ENCODE measurements around the gene STK32C.

The STK32C gene

DNA sequence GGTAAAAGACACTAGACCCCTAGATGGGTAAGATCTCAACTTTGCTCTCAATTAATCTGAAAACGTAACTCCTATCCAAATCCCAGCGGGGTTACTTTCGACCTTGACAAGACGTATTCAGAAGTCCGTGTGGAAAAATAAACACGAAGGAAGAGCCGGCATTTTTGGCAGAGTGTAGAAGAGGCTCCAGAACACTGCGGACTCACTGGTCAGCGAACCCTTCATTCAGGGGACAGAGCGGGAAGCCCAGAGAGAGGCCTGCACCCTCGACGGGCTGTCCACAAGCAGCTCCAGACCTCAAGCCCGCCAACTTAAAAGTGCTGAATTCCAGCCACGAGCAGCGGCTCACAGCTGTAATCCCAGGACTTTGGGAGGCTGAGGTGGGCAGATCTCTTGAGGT lies 66.3 kb downstream of the STK32C start:
- TF ChIP-seq, protein P1, sequence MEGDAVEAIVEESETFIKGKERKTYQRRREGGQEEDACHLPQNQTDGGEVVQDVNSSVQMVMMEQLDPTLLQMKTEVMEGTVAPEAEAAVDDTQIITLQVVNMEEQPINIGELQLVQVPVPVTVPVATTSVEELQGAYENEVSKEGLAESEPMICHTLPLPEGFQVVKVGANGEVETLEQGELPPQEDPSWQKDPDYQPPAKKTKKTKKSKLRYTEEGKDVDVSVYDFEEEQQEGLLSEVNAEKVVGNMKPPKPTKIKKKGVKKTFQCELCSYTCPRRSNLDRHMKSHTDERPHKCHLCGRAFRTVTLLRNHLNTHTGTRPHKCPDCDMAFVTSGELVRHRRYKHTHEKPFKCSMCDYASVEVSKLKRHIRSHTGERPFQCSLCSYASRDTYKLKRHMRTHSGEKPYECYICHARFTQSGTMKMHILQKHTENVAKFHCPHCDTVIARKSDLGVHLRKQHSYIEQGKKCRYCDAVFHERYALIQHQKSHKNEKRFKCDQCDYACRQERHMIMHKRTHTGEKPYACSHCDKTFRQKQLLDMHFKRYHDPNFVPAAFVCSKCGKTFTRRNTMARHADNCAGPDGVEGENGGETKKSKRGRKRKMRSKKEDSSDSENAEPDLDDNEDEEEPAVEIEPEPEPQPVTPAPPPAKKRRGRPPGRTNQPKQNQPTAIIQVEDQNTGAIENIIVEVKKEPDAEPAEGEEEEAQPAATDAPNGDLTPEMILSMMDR (conservative IDR thresholded peaks at IDR 0.05; ENCODE audit: control insufficient read depth, insufficient read depth, low read depth, low read length) = no peak
- DNase-seq (ENCODE audit: low read depth) = no peak
- no peak overlapping the region for H3K4me3 ChIP-seq (ENCODE audit: control insufficient read depth, low read depth, low read length)

DNA sequence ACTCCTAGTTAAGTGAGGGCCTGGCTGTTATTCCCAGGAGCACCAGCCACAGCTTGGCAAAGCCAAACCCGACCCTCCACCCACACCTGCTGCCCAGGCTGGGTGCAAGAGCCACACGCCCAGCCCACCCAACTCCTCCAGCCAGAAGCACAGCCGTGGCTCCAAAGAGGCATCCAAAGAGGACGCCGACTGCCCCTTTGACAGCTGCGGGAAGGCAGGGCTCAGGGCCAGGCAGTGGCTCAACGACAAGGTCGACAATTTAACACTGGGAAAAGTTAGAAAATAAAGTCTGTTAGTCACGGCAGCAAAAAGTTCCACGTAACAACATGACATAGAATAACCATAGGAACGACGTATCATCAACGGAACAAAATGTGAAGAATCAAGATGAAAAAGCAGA lies 66.7 kb downstream of the STK32C start:
- TF ChIP-seq, protein P1 (conservative IDR thresholded peaks at IDR 0.05; ENCODE audit: control insufficient read depth, insufficient read depth, low read depth, low read length) = no peak
- H3K4me3 ChIP-seq (ENCODE audit: control insufficient read depth, low read depth, low read length) = no peak overlapping the region
- no peak for DNase-seq (ENCODE audit: low read depth)

DNA sequence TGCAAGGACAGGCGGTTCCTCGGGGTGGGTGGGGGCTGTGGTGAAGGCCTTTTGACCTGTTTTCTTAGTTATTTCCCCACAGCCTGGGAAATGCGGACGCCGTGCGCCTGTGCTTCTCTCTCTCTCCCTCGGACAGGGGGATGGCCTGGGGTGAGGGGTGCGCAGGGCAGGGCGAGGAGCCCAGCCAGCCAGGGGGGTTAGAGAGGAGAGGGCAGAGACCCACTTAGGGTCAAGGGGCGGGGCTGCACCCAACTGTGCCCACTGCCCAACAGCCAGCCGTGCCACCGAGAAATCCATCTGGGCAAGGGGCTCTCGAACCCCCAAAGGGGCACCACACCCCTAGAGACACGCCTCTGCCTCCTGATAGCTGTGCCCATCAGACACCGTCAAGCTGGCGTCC lies 67.2 kb downstream of the STK32C start:
- TF ChIP-seq, protein P1 (conservative IDR thresholded peaks at IDR 0.05; ENCODE audit: control insufficient read depth, insufficient read depth, low read depth, low read length) = no peak
- no peak for DNase-seq (ENCODE audit: low read depth)

DNA sequence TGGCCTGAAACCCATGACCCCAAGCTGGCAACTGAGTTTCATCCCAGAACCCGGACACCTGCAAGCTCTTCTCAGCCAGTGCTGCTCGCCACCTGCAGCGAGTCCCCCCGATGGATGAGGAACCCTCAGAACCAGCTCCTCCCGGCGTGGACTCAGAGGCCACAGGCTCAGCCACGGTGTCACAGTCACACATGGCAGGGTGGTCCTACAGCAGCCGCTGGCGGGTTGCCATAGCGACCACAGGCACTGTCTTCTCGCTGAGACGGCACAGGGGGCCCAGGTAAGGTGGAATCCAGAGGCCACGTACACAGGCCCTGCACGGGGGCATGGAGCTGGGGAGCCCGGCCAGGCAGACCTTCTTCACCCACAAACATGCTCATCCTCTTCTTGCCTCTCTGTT lies 67.6 kb downstream of the STK32C start:
- no peak overlapping the region for H3K4me3 ChIP-seq (ENCODE audit: control insufficient read depth, low read depth, low read length)
- no peak for DNase-seq (ENCODE audit: low read depth)
- TF ChIP-seq, protein P1 (conservative IDR thresholded peaks at IDR 0.05; ENCODE audit: control insufficient read depth, insufficient read depth, low read depth, low read length) = no peak

More for the DNA sequence above, 67.2 kb downstream of the STK32C start:
- no peak overlapping the region for H3K4me3 ChIP-seq (ENCODE audit: control insufficient read depth, low read depth, low read length)

DNA sequence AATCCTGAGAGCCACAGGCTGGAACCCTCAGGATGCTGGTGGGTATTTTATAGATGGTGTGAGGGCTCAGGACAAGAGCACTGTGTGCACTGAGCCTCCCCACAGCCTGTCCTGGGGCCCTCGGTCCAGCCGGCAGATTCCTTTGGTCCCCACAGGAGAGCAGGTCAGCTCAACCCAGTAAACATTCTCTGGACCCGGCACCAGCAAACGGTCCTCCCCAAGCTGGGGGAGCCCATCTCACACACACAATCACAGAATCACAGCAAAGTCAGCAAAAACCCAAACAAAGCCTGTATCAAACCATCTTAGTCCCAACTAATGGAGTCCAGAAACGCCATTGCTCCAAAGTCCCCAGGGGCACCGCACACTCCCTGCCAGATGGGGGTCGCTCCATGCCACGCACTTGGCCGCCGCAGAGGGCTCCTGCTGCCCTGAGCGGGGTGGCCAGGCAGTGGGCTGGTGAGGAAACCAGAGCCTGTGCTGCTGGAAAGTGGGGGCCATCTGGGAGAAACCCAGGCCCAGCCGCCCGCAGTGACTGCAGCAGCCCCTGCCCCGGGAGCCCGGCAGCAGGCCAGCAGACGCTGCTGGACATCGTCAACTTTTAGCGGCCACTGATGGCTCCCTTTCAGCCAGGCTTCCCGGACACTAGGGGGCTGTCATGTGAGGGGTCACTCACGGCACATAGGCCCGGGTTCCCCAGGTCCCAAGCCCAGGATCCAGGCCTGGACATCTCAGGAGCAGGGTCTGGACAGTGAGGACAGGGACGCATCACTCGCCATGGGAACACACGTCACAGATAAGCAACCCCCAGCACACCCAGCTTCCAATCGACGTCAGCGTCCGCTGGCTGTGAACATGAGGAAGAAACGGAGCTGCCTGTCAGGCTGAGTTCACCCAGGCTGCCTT lies 68.4 kb downstream of the STK32C start:
- TF ChIP-seq, protein P1 (conservative IDR thresholded peaks at IDR 0.05; ENCODE audit: control insufficient read depth, insufficient read depth, low read depth, low read length) = no peak
- no peak overlapping the region for H3K4me3 ChIP-seq (ENCODE audit: control insufficient read depth, low read depth, low read length)
- no peak for DNase-seq (ENCODE audit: low read depth)

DNA sequence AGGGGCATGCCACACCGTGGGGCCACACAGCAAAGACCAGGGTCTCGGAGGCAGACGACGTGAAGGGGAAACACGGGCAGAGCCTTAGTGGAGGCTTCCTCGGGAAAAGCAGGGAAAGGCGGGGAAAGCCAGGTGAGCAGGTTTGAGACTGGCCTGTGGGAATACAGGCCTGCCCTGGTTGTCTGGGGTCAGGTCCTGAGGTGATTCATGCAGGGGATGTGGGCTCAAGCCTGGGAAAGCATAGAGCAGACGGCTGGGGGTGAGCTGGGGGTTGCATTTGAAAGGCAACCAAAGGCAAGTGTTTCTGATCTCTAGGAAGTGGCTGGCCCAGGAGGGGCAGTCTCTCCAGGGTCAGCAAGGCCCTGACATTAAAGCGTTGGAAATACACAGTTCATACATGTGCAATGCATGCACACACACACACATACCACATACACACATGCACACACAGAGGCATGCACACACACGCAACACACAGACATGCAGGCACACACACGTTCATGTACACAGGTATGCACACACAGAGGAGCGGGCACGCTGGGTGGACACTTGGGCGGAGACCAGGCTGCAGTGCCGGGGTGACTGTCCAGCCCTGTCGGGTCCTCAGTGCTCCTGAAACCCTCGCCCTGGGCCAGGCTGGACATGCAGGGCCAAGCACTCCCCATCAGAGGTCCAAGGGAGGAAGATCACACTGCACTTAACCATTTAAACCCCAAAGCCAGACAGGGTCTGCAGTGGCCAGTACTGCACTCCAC lies 69.2 kb downstream of the STK32C start:
- H3K4me3 ChIP-seq (ENCODE audit: control insufficient read depth, low read depth, low read length) = no peak overlapping the region
- DNase-seq (ENCODE audit: low read depth) = no peak
- TF ChIP-seq, protein P1 (conservative IDR thresholded peaks at IDR 0.05; ENCODE audit: control insufficient read depth, insufficient read depth, low read depth, low read length) = no peak

All from fibroblast of mammary gland (primary cell).